Neural cell (in vitro differentiated cells): ENCODE data around the gene BIRC5. TPM values are rescaled to one million over a fixed set of nuclear protein-coding genes. Genes with fewer than 3 reads are reported as not detected.

ENCODE experiments used
- H2AFZ ChIP-seq: fragments of 200-600, 300-800 bp; sonication (generic), shearing (Covaris generic); 2 replicates; pipeline ENCODE4 v1.6.0; 2014; ENCODE audit warnings: low read depth, mild to moderate bottlenecking, antibody characterized with exemption, low read length, moderate library complexity
- H3F3A ChIP-seq: fragments of 200-600 bp; shearing (Covaris generic); 2 replicates; pipeline ENCODE4 v1.6.1; 2016; ENCODE audit warnings: mild to moderate bottlenecking, moderate library complexity, mixed read lengths, antibody characterized with exemption, low read length; ENCODE audit not compliant: insufficient read depth, poor library complexity, severe bottlenecking
- H3K27ac ChIP-seq: fragments of 200-600, 300-800 bp; sonication (generic), shearing (Covaris generic); 2 replicates; pipeline ENCODE4 v1.5.1; 2014; ENCODE audit warnings: mild to moderate bottlenecking, low read length, moderate library complexity
- H3K27me3 ChIP-seq: fragments of 300-800, 200-600 bp; sonication (generic), shearing (Covaris generic); 2 replicates; pipeline ENCODE4 v1.6.0; 2014; ENCODE audit warnings: mild to moderate bottlenecking, low read depth, low read length, moderate library complexity; ENCODE audit not compliant: insufficient read depth
- H3K36me3 ChIP-seq: fragments of 300-800, 200-600 bp; sonication (generic), shearing (Covaris generic); 2 replicates; pipeline ENCODE4 v1.5.1; 2014; ENCODE audit warnings: mild to moderate bottlenecking, antibody characterized with exemption, low read length, moderate library complexity; ENCODE audit not compliant: insufficient read depth
- H3K4me2 ChIP-seq: fragments of 300-800, 200-600 bp; sonication (generic), shearing (Covaris generic); 2 replicates; pipeline ENCODE4 v1.6.0; 2014; ENCODE audit warnings: mild to moderate bottlenecking, low read length
- H3K4me3 ChIP-seq: fragments of 300-800, 200-600 bp; sonication (generic), shearing (Covaris generic); 2 replicates; pipeline ENCODE4 v1.5.1; 2014; ENCODE audit warnings: mild to moderate bottlenecking, low read length, moderate library complexity
- H3K79me2 ChIP-seq: fragments of 200-600 bp; shearing (Covaris generic); replicated peaks from 2 replicates; pipeline ENCODE4 v1.6.0; 2014; ENCODE audit warnings: mild to moderate bottlenecking, low read length, moderate library complexity; ENCODE audit not compliant: insufficient read depth
- H3K9ac ChIP-seq: fragments of 300-800, 200-600 bp; sonication (generic), shearing (Covaris generic); 2 replicates; pipeline ENCODE4 v1.6.1; 2016; ENCODE audit warnings: mild to moderate bottlenecking, low read length, mixed read lengths
- H3K9me2 ChIP-seq: fragments of 200-600 bp; shearing (Covaris generic); 2 replicates; pipeline ENCODE4 v1.6.1; 2016; ENCODE audit warnings: mild to moderate bottlenecking, low read length, mixed read lengths; ENCODE audit not compliant: insufficient read depth
- H3K9me3 ChIP-seq: fragments of 200-600, 300-800 bp; sonication (generic), shearing (Covaris generic); 2 replicates; pipeline ENCODE4 v1.6.1; 2016; ENCODE audit warnings: mild to moderate bottlenecking, mixed run types, low read length, moderate library complexity, mixed read lengths
- H4K20me1 ChIP-seq: fragments of 200-600 bp; shearing (Covaris generic); 2 replicates; pipeline ENCODE4 v1.6.1; 2016; ENCODE audit warnings: mild to moderate bottlenecking, mixed run types; ENCODE audit not compliant: insufficient read depth
- EP300 ChIP-seq: fragments of 450-650 bp; conservative IDR thresholded peaks from 2 replicates; pipeline ENCODE4 v1.6.1; 2014; ENCODE audit warnings: antibody characterized with exemption, mild to moderate bottlenecking, moderate library complexity; ENCODE audit not compliant: poor library complexity, severe bottlenecking
- EZH2 ChIP-seq: fragments of 200-600, 300-800 bp; shearing (Covaris generic), sonication (generic); IDR thresholded peaks from 2 replicates; pipeline ENCODE4 v1.6.1; 2014; ENCODE audit warnings: antibody characterized with exemption, low read length, borderline replicate concordance, mild to moderate bottlenecking; ENCODE audit not compliant: insufficient read depth, poor library complexity, severe bottlenecking
- MXI1 ChIP-seq: fragments of 450-650 bp; conservative IDR thresholded peaks from 2 replicates; pipeline ENCODE4 v1.6.1; 2014; ENCODE audit warnings: antibody characterized with exemption, mild to moderate bottlenecking; ENCODE audit not compliant: poor library complexity, severe bottlenecking
- POLR2AphosphoS5 ChIP-seq: IDR thresholded peaks from 2 replicates; pipeline ENCODE4 v1.6.1; 2012
- RAD21 ChIP-seq: fragments of 450-650 bp; conservative IDR thresholded peaks from 2 replicates; pipeline ENCODE4 v1.6.1; 2014; ENCODE audit warnings: antibody characterized with exemption, mild to moderate bottlenecking, moderate library complexity
- REST ChIP-seq: IDR thresholded peaks from 2 replicates; pipeline ENCODE4 v1.6.1; 2012; ENCODE audit warnings: borderline replicate concordance
- SMC3 ChIP-seq: fragments of 450-650 bp; conservative IDR thresholded peaks from 2 replicates; pipeline ENCODE4 v1.6.1; 2014; ENCODE audit warnings: antibody characterized with exemption, mild to moderate bottlenecking, moderate library complexity; ENCODE audit not compliant: poor library complexity
- TAF1 ChIP-seq: IDR thresholded peaks from 2 replicates; pipeline ENCODE4 v1.6.1; 2012; ENCODE audit warnings: low read depth
- polyA plus RNA-seq: library from polyadenylated mRNA; depleted of rRNA; stranded (reverse); fragments of >200 nt; gene quantifications from 2 replicates; pipeline ENCODE4 v1.2.3, GENCODE V29; 2014
- TF ChIP-seq, protein P1 (sequence below): fragments of 450-650 bp; IDR thresholded peaks from 2 replicates; pipeline ENCODE4 v1.5.1; 2014; ENCODE audit warnings: antibody characterized with exemption, mild to moderate bottlenecking, moderate library complexity; ENCODE audit not compliant: poor library complexity, severe bottlenecking

The BIRC5 gene
- polyA plus RNA-seq, 1 donor from 2014 or later = 1.4 TPM

DNA sequence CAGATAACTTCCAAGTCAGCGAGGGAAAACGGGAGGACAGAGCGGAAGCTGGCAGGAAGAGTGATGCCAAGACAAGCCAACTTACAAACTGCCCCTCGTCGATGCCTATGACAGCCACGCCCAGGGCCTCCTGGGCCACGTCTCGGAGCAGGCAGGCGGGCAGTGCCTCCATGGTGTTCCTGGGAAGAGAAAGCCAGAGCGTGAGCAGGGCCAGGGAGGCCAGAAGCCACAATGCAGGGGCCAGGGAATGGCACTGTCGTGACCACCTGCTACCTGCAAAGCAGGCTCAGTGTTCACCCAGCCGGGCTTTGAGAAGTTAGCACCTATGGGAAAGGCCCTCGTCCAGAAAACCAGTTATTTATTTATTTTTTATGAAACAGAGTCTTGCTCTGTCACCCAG, 31.5 kb upstream of the BIRC5 start:
- no peak overlapping the region for H3K9ac ChIP-seq
- no peak for TF ChIP-seq REST
- no peak for TF ChIP-seq EZH2
- TF ChIP-seq MXI1 = no peak
- no peak for TF ChIP-seq SMC3
- TF ChIP-seq RAD21 = no peak
- TF ChIP-seq EP300 = no peak
- TF ChIP-seq, protein P1, sequence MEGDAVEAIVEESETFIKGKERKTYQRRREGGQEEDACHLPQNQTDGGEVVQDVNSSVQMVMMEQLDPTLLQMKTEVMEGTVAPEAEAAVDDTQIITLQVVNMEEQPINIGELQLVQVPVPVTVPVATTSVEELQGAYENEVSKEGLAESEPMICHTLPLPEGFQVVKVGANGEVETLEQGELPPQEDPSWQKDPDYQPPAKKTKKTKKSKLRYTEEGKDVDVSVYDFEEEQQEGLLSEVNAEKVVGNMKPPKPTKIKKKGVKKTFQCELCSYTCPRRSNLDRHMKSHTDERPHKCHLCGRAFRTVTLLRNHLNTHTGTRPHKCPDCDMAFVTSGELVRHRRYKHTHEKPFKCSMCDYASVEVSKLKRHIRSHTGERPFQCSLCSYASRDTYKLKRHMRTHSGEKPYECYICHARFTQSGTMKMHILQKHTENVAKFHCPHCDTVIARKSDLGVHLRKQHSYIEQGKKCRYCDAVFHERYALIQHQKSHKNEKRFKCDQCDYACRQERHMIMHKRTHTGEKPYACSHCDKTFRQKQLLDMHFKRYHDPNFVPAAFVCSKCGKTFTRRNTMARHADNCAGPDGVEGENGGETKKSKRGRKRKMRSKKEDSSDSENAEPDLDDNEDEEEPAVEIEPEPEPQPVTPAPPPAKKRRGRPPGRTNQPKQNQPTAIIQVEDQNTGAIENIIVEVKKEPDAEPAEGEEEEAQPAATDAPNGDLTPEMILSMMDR = no peak
- TF ChIP-seq TAF1 = no peak
- TF ChIP-seq POLR2AphosphoS5 = no peak
- H3K27me3 ChIP-seq = no peaks in the 10 kb centered on the region
- H3K79me2 ChIP-seq = peaks cover 3% of the 10 kb centered on the region
- H3F3A ChIP-seq = no peaks in the 10 kb centered on the region
- no peaks in the 10 kb centered on the region for H3K9me2 ChIP-seq
- no peaks in the 10 kb centered on the region for H4K20me1 ChIP-seq
- H3K36me3 ChIP-seq = no peaks in the 10 kb centered on the region
- H3K27ac ChIP-seq = no peak overlapping the region
- H2AFZ ChIP-seq = no peak overlapping the region
- H3K9me3 ChIP-seq = no peaks in the 10 kb centered on the region
- no peak overlapping the region for H3K4me2 ChIP-seq
- no peak overlapping the region for H3K4me3 ChIP-seq

DNA sequence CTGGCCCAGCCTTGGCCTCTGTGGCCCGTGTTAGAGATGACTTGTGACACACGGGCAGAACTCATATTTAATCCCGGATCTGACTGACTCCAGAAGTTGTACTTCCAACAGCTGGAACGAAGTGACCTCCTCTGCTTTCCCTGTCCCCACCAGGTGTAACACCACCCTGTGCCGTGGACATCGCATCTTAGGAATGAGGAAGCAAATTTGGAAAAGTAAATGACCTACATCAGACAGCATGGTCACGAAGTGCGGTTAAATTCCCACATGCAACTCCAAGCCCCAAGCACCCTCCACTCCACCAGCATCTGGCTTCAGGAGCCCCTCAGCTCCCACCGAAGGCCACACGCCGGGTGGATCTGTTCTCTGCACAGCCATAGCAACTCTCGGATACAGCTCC, 30.1 kb upstream of the BIRC5 start:
- H3K9me2 ChIP-seq = no peaks in the 10 kb centered on the region
- no peaks in the 10 kb centered on the region for H4K20me1 ChIP-seq
- no peak overlapping the region for H2AFZ ChIP-seq
- no peaks in the 10 kb centered on the region for H3K27me3 ChIP-seq
- no peak overlapping the region for H3K4me2 ChIP-seq
- no peaks in the 10 kb centered on the region for H3F3A ChIP-seq
- H3K36me3 ChIP-seq = no peaks in the 10 kb centered on the region
- H3K79me2 ChIP-seq = peaks cover 4% of the 10 kb centered on the region
- H3K9me3 ChIP-seq = no peaks in the 10 kb centered on the region
- TF ChIP-seq EP300 (no peak), RAD21 (no peak), POLR2AphosphoS5 (no peak), REST (no peak), TAF1 (no peak), EZH2 (no peak)
- TF ChIP-seq, protein P1 = no peak
- no peak overlapping the region for H3K4me3 ChIP-seq
- no peak overlapping the region for H3K9ac ChIP-seq
- no peak overlapping the region for H3K27ac ChIP-seq
